ENCODE results near the gene TAF1B. TPM values are rescaled to one million over a fixed set of nuclear protein-coding genes. Genes with fewer than 3 reads are reported as not detected.

TAF1B gene
- total RNA-seq, 3 donors from 2014 or later = 9.4 to 14.1 (median 13.2) TPM

DNA sequence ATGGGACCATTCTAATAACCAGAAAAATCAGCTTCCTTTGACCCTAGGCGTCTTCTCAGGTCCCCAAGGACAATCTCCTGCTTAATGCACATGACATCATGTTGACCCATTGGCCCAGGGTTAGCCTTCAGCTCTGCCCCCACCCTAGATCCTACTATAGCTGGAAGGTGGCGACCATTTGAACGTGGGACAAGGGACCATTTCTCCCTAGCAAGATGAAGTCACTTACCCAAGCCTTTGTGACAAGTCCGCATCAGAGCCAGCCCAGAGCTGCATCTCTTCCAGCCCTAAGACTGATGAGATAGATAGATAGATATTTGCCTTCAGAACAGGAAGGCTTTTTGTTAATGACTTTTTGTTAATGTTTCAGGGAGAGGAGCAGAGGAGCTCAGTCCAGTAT is 28.2 kb upstream of the TAF1B start:
- DNase-seq (no peak), ATAC-seq (no peak)
- TF ChIP-seq, protein P1, sequence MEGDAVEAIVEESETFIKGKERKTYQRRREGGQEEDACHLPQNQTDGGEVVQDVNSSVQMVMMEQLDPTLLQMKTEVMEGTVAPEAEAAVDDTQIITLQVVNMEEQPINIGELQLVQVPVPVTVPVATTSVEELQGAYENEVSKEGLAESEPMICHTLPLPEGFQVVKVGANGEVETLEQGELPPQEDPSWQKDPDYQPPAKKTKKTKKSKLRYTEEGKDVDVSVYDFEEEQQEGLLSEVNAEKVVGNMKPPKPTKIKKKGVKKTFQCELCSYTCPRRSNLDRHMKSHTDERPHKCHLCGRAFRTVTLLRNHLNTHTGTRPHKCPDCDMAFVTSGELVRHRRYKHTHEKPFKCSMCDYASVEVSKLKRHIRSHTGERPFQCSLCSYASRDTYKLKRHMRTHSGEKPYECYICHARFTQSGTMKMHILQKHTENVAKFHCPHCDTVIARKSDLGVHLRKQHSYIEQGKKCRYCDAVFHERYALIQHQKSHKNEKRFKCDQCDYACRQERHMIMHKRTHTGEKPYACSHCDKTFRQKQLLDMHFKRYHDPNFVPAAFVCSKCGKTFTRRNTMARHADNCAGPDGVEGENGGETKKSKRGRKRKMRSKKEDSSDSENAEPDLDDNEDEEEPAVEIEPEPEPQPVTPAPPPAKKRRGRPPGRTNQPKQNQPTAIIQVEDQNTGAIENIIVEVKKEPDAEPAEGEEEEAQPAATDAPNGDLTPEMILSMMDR (IDR thresholded peaks at IDR 0.05) = no peak
- Histone ChIP-seq H3K36me3 (ENCODE audit: low read depth) (no peaks in the 10 kb centered on the region), H3K9me3 (no peaks in the 10 kb centered on the region), H3K4me1 (ENCODE audit: low read depth) (no peaks in the 10 kb centered on the region), H3K4me3 (no peak overlapping the region)
- intact Hi-C loops (cut with DNase I, micrococcal nuclease) = loop anchor here in 1 of 2 donors (10.0 kb wide), 1 partner anchor 240 kb away; no protein-coding TSS in a partner anchor

- TF ChIP-seq, protein P1 (IDR thresholded peaks at IDR 0.05) = no peak
- intact Hi-C loops (cut with DNase I, micrococcal nuclease) = loop anchor here in 1 of 2 donors (10.0 kb wide), 1 partner anchor 239 kb away; no protein-coding TSS in a partner anchor
Measured at GRCh38 chr2:9815844-9816279, 27.4 kb upstream of the TAF1B start.

DNA sequence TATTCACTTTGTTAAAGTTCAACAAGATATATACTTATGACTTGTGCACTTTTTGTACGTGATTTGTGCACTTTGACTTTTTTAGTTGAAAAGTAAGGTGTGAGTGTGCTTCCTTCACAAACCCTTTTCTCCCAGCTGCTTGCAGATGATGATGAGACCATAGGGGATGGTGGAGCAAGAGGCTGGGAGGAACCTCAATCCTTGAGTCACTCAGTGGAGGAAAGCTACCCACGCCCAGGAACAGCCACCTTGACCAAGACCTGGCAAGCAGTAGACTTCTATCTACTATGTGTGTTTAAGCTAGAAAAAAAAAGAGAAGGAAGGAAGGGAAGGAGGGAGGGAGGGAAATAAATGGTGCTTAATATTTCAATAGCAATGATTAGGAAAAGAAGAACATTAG is 25.2 kb upstream of the TAF1B start:
- Histone ChIP-seq H3K36me3 (ENCODE audit: low read depth) (no peaks in the 10 kb centered on the region), H3K4me3 (no peak overlapping the region), H3K9me3 (no peaks in the 10 kb centered on the region), H3K4me1 (ENCODE audit: low read depth) (no peaks in the 10 kb centered on the region)
- ATAC-seq (no peak), DNase-seq (no peak)
- TF ChIP-seq, protein P1 (IDR thresholded peaks at IDR 0.05) = no peak
- intact Hi-C loops (cut with DNase I, micrococcal nuclease) = loop anchor here in 1 of 2 donors (10.0 kb wide), 1 partner anchor 237 kb away; no protein-coding TSS in a partner anchor

More at GRCh38 chr2:9815844-9816279, 27.4 kb upstream of the TAF1B start:
- H3K9me3 ChIP-seq = no peaks in the 10 kb centered on the region
- DNase-seq = no peak
- no peak overlapping the region for H3K4me3 ChIP-seq
- no peaks in the 10 kb centered on the region for H3K4me1 ChIP-seq (ENCODE audit: low read depth)
- H3K36me3 ChIP-seq (ENCODE audit: low read depth) = no peaks in the 10 kb centered on the region
- ATAC-seq = no peak

GRCh38 chr2:9819551-9819950 is 23.7 kb upstream of the TAF1B start:
- Histone ChIP-seq H3K36me3 (ENCODE audit: low read depth) (no peaks in the 10 kb centered on the region), H3K4me1 (ENCODE audit: low read depth) (no peaks in the 10 kb centered on the region), H3K9me3 (no peaks in the 10 kb centered on the region), H3K4me3 (no peak overlapping the region)
- TF ChIP-seq, protein P1 (IDR thresholded peaks at IDR 0.05) = no peak
- ATAC-seq = no peak
- DNase-seq = no peak
- intact Hi-C loops (cut with DNase I, micrococcal nuclease) = loop anchor here in 1 of 2 donors (10.0 kb wide), 1 partner anchor 235 kb away; no protein-coding TSS in a partner anchor

DNA sequence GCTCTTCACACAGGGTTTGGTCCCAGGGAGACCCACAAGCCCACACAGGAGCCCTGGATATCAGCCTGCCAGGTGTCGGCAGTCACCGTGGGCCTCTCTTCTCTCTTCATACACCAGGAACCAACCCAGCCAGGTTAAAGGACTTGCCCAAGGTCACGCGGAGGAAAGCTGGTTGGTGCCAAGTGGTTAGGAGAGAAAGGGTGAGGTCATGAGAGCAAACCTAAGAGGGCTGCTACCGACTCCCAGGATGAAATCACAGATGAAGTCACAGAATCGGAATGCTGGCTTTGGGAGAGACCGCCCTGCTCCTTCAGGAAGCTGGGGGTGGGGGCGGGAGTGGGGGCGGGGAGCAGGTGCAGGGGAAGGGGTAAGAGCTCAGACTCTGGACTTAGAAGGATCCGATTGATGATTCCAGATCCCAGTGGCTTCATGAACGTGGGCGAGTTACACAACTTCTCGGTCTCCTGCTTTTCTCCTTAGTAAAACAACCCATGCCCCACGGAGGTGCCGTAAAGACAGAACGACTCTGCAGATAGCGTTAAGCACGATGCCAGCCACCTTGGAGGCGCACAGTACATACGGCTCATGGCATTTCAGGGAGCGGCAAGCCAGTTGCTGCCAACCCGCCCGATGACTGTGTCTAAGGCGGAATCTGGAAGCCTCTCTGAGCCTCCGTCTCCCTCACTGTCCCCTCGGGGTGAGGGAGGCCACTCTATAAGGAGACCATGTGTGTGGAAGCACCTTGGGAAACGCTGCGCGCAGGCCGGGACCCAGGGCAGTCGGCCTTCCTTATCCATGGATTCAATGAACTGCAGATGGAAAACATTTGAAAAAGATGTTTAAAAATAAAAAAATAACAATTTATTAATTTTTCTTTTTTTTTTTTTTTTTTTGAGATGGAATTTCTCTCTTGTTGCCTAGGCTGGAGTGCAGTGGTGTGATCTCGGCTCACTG is 23.0 kb upstream of the TAF1B start:
- Histone ChIP-seq H3K4me3 (no peak overlapping the region), H3K36me3 (ENCODE audit: low read depth) (no peaks in the 10 kb centered on the region), H3K4me1 (ENCODE audit: low read depth) (no peaks in the 10 kb centered on the region), H3K9me3 (no peaks in the 10 kb centered on the region)
- intact Hi-C loops (cut with DNase I, micrococcal nuclease) = no loop called here
- TF ChIP-seq, protein P1 (IDR thresholded peaks at IDR 0.05) = no peak
- DNase-seq (no peak), ATAC-seq (no peak)
